ENCODE data around the gene TCIRG1. TPM values are rescaled to one million over a fixed set of nuclear protein-coding genes. Genes with fewer than 3 reads are reported as not detected.

TCIRG1 gene
- total and polyA plus RNA-seq, 4 experiments from 2014 or later, result 46.2 to 266 (median 161) TPM

- no peaks in the 10 kb centered on the region for H3K4me1 ChIP-seq (ENCODE audit: insufficient read depth, low read length)
- CTCF ChIA-PET (ENCODE audit: partially characterized antibody), result no interaction called here
- intact Hi-C loops (cut with micrococcal nuclease), result no loop called here
These were observed 35.9 kb downstream of the TCIRG1 start for GRCh38 chr11:68074584-68075352.

GRCh38 chr11:68076371-68077042 lies 37.7 kb downstream of the TCIRG1 start:
- Mint-ChIP-seq H3K27ac (peak overlapping the region in 1 of 7 donors; percentile 54), H3K4me3 (no peak overlapping the region), H3K9me3 (no peaks in the 10 kb centered on the region), H3K27me3 (no peaks in the 10 kb centered on the region), H3K4me1 (no peaks in the 10 kb centered on the region), H3K36me3 (peaks cover 0 to 4% of the 10 kb centered on the region in 2 donors)
- no peaks in the 10 kb centered on the region for H3K36me3 ChIP-seq (ENCODE audit: insufficient read depth, low read length)
- DNase-seq, result no peak
- no peaks in the 10 kb centered on the region for H3K27me3 ChIP-seq (ENCODE audit: insufficient read depth, low read length)
- CTCF ChIA-PET (ENCODE audit: partially characterized antibody), result no interaction called here
- H3K4me1 ChIP-seq (ENCODE audit: insufficient read depth, low read length), result no peaks in the 10 kb centered on the region
- intact Hi-C loops (cut with micrococcal nuclease), result no loop called here
- no peaks in the 10 kb centered on the region for H3K9me3 ChIP-seq (ENCODE audit: control insufficient read depth in 1 of 2, low read length in 2 of 2)
- H3K27ac ChIP-seq (ENCODE audit: low read depth, low read length), result no peak overlapping the region
- POLR2A ChIA-PET (ENCODE audit: partially characterized antibody), result no interaction called here
- H3K4me3 ChIP-seq (ENCODE audit: low read length in 2 of 2), result no peak overlapping the region

More at GRCh38 chr11:68074584-68075352, 35.9 kb downstream of the TCIRG1 start:
- Histone ChIP-seq H3K4me3 (ENCODE audit: low read length in 2 of 2) (no peak overlapping the region), H3K36me3 (ENCODE audit: insufficient read depth, low read length) (no peaks in the 10 kb centered on the region), H3K27ac (ENCODE audit: low read depth, low read length) (no peak overlapping the region), H3K9me3 (ENCODE audit: control insufficient read depth in 1 of 2, low read length in 2 of 2) (no peaks in the 10 kb centered on the region), H3K27me3 (ENCODE audit: insufficient read depth, low read length) (no peaks in the 10 kb centered on the region)
- Mint-ChIP-seq H3K27ac (no peak overlapping the region), H3K27me3 (no peaks in the 10 kb centered on the region), H3K36me3 (no peaks in the 10 kb centered on the region), H3K4me3 (no peak overlapping the region), H3K9me3 (no peaks in the 10 kb centered on the region), H3K4me1 (no peaks in the 10 kb centered on the region)
- no peak for DNase-seq
- POLR2A ChIA-PET (ENCODE audit: partially characterized antibody), result no interaction called here

- Mint-ChIP-seq H3K27ac (peak overlapping the region in 1 of 7 donors; percentile 36), H3K27me3 (no peaks in the 10 kb centered on the region), H3K4me1 (no peaks in the 10 kb centered on the region), H3K9me3 (no peaks in the 10 kb centered on the region), H3K36me3 (peaks cover 0 to 4% of the 10 kb centered on the region in 2 donors), H3K4me3 (no peak overlapping the region)
- Histone ChIP-seq H3K27ac (ENCODE audit: low read depth, low read length) (no peak overlapping the region), H3K9me3 (ENCODE audit: control insufficient read depth in 1 of 2, low read length in 2 of 2) (no peaks in the 10 kb centered on the region), H3K27me3 (ENCODE audit: insufficient read depth, low read length) (no peaks in the 10 kb centered on the region), H3K36me3 (ENCODE audit: insufficient read depth, low read length) (no peaks in the 10 kb centered on the region), H3K4me3 (ENCODE audit: low read length in 2 of 2) (no peak overlapping the region), H3K4me1 (ENCODE audit: insufficient read depth, low read length) (no peaks in the 10 kb centered on the region)
- no peak for DNase-seq
- intact Hi-C loops (cut with micrococcal nuclease), result no loop called here
- ChIA-PET POLR2A (ENCODE audit: partially characterized antibody) (no interaction called here), CTCF (ENCODE audit: partially characterized antibody) (no interaction called here)
These were observed 39.1 kb downstream of the TCIRG1 start for GRCh38 chr11:68077617-68078582.

- no peak overlapping the region for H3K27ac Mint-ChIP-seq
- H3K4me1 Mint-ChIP-seq, result no peaks in the 10 kb centered on the region
- H3K4me3 ChIP-seq (ENCODE audit: low read length in 2 of 2), result no peak overlapping the region
- H3K4me1 ChIP-seq (ENCODE audit: insufficient read depth, low read length), result no peaks in the 10 kb centered on the region
- H3K27me3 ChIP-seq (ENCODE audit: insufficient read depth, low read length), result no peaks in the 10 kb centered on the region
- no peaks in the 10 kb centered on the region for H3K27me3 Mint-ChIP-seq
- no peak overlapping the region for H3K4me3 Mint-ChIP-seq
- no peaks in the 10 kb centered on the region for H3K36me3 ChIP-seq (ENCODE audit: insufficient read depth, low read length)
- H3K9me3 Mint-ChIP-seq, result no peaks in the 10 kb centered on the region
- no peak overlapping the region for H3K27ac ChIP-seq (ENCODE audit: low read depth, low read length)
- ChIA-PET CTCF (ENCODE audit: partially characterized antibody) (no interaction called here), POLR2A (ENCODE audit: partially characterized antibody) (no interaction called here)
- no peaks in the 10 kb centered on the region for H3K9me3 ChIP-seq (ENCODE audit: control insufficient read depth in 1 of 2, low read length in 2 of 2)
- no peak for DNase-seq
- peaks cover 0 to 4% of the 10 kb centered on the region in 2 donors for H3K36me3 Mint-ChIP-seq
- intact Hi-C loops (cut with micrococcal nuclease), result no loop called here
These were observed 42.0 kb downstream of the TCIRG1 start for GRCh38 chr11:68080860-68081259.

GRCh38 chr11:68081691-68082090 lies 42.9 kb downstream of the TCIRG1 start:
- no peak overlapping the region for H3K27ac ChIP-seq (ENCODE audit: low read depth, low read length)
- ChIA-PET POLR2A (ENCODE audit: partially characterized antibody) (no interaction called here), CTCF (ENCODE audit: partially characterized antibody) (no interaction called here)
- no peak overlapping the region for H3K27ac Mint-ChIP-seq
- H3K36me3 ChIP-seq (ENCODE audit: insufficient read depth, low read length), result no peaks in the 10 kb centered on the region
- H3K27me3 Mint-ChIP-seq, result no peaks in the 10 kb centered on the region
- H3K4me1 ChIP-seq (ENCODE audit: insufficient read depth, low read length), result no peaks in the 10 kb centered on the region
- no peak overlapping the region for H3K4me3 Mint-ChIP-seq
- no peaks in the 10 kb centered on the region for H3K9me3 ChIP-seq (ENCODE audit: control insufficient read depth in 1 of 2, low read length in 2 of 2)
- intact Hi-C loops (cut with micrococcal nuclease), result no loop called here
- no peak for DNase-seq
- no peaks in the 10 kb centered on the region for H3K27me3 ChIP-seq (ENCODE audit: insufficient read depth, low read length)
- no peak overlapping the region for H3K4me3 ChIP-seq (ENCODE audit: low read length in 2 of 2)
- H3K36me3 Mint-ChIP-seq, result peaks cover 0 to 4% of the 10 kb centered on the region in 2 donors
- no peaks in the 10 kb centered on the region for H3K4me1 Mint-ChIP-seq
- H3K9me3 Mint-ChIP-seq, result no peaks in the 10 kb centered on the region

GRCh38 chr11:68082481-68082880 lies 43.7 kb downstream of the TCIRG1 start:
- Mint-ChIP-seq H3K36me3 (peaks cover 0 to 4% of the 10 kb centered on the region in 2 donors), H3K4me3 (no peak overlapping the region), H3K27me3 (no peaks in the 10 kb centered on the region), H3K9me3 (no peaks in the 10 kb centered on the region), H3K27ac (no peak overlapping the region), H3K4me1 (no peaks in the 10 kb centered on the region)
- no peak for DNase-seq
- intact Hi-C loops (cut with micrococcal nuclease), result no loop called here
- H3K9me3 ChIP-seq (ENCODE audit: control insufficient read depth in 1 of 2, low read length in 2 of 2), result no peaks in the 10 kb centered on the region
- ChIA-PET POLR2A (ENCODE audit: partially characterized antibody) (no interaction called here), CTCF (ENCODE audit: partially characterized antibody) (no interaction called here)
- H3K27ac ChIP-seq (ENCODE audit: low read depth, low read length), result no peak overlapping the region
- no peaks in the 10 kb centered on the region for H3K4me1 ChIP-seq (ENCODE audit: insufficient read depth, low read length)
- H3K4me3 ChIP-seq (ENCODE audit: low read length in 2 of 2), result no peak overlapping the region
- H3K36me3 ChIP-seq (ENCODE audit: insufficient read depth, low read length), result no peaks in the 10 kb centered on the region
- no peaks in the 10 kb centered on the region for H3K27me3 ChIP-seq (ENCODE audit: insufficient read depth, low read length)

- H3K27ac Mint-ChIP-seq, result no peak overlapping the region
- H3K36me3 Mint-ChIP-seq, result peaks cover 0 to 4% of the 10 kb centered on the region in 2 donors
- Histone ChIP-seq H3K27me3 (ENCODE audit: insufficient read depth, low read length) (no peaks in the 10 kb centered on the region), H3K9me3 (ENCODE audit: control insufficient read depth in 1 of 2, low read length in 2 of 2) (no peaks in the 10 kb centered on the region), H3K4me3 (ENCODE audit: low read length in 2 of 2) (no peak overlapping the region), H3K27ac (ENCODE audit: low read depth, low read length) (no peak overlapping the region), H3K4me1 (ENCODE audit: insufficient read depth, low read length) (no peaks in the 10 kb centered on the region), H3K36me3 (ENCODE audit: insufficient read depth, low read length) (no peaks in the 10 kb centered on the region)
- no peak overlapping the region for H3K4me3 Mint-ChIP-seq
- ChIA-PET POLR2A (ENCODE audit: partially characterized antibody) (no interaction called here), CTCF (ENCODE audit: partially characterized antibody) (no interaction called here)
- DNase-seq, result no peak
- intact Hi-C loops (cut with micrococcal nuclease), result no loop called here
- H3K27me3 Mint-ChIP-seq, result no peaks in the 10 kb centered on the region
- H3K9me3 Mint-ChIP-seq, result no peaks in the 10 kb centered on the region
- no peaks in the 10 kb centered on the region for H3K4me1 Mint-ChIP-seq
These were observed 44.7 kb downstream of the TCIRG1 start for GRCh38 chr11:68083517-68083916.
